ENCODE results near the gene MASP2.

- TF ChIP-seq CTCF (conservative IDR thresholded peaks at IDR 0.05 in 1 of 2, IDR thresholded peaks at IDR 0.05 in 1 of 2; ENCODE audit: low read depth in 1 of 2, low read length in 2 of 2) (no peak), EZH2 (IDR thresholded peaks at IDR 0.05; ENCODE audit: low read length, missing control alignments) (no peak)
Observed at GRCh38 chr1:11044849-11045427, 2.1 kb downstream of the MASP2 start.

Data from fibroblast of lung (primary cell).